Left ventricle myocardium inferior (tissue), 1 donor: ENCODE data around the gene TCERG1L. TPM values are rescaled to one million over a fixed set of nuclear protein-coding genes. Genes with fewer than 3 reads are reported as not detected.

ENCODE experiments used
- DNase-seq: peaks from one replicate; pipeline ENCODE4 v3.0.0-alpha.2; 2020
- H3K27ac ChIP-seq: fragments of 200-600 bp; replicated peaks from 2 replicates; pipeline ENCODE4 v1.8.0; 2021
- H3K27me3 ChIP-seq: fragments of 200-600 bp; 2 replicates; pipeline ENCODE4 v1.8.0; 2021; ENCODE audit warnings: low read depth
- H3K36me3 ChIP-seq: fragments of 200-600 bp; 2 replicates; pipeline ENCODE4 v1.8.0; 2021
- H3K4me1 ChIP-seq: fragments of 200-600 bp; 2 replicates; pipeline ENCODE4 v1.8.0; 2021
- H3K4me3 ChIP-seq: fragments of 200-600 bp; 2 replicates; pipeline ENCODE4 v1.8.0; 2021; ENCODE audit warnings: mild to moderate bottlenecking, moderate library complexity
- H3K9me3 ChIP-seq: fragments of 200-600 bp; replicated peaks from 2 replicates; pipeline ENCODE4 v1.8.0; 2021
- CTCF ChIP-seq: fragments of 200-600 bp; IDR thresholded peaks from 2 replicates; pipeline ENCODE4 v1.8.0; 2021; ENCODE audit warnings: antibody characterized with exemption, mild to moderate bottlenecking, borderline replicate concordance
- intact Hi-C: fragments of 100-400 bp; cut with micrococcal nuclease; formaldehyde crosslinking; loops from one replicate; pipeline ENCODE4 v1.11.0; 2022
- total RNA-seq: library from RNA; stranded (reverse); fragmentation: NEBNext Ultra II Directional; extraction: Animal tissue kit (Norgen Biotek cat#: 25700); gene quantifications from one replicate; pipeline ENCODE4 v1.2.1, GENCODE V29; 2021
- donor health status: DM: no; HTN: yes; CAD: no; lungs with severe emphysema.

Gene TCERG1L
- total RNA-seq, 1 donor from 2014 or later: not detected

- no peak for DNase-seq
These were observed 110.6 kb downstream of the TCERG1L start for GRCh38 chr10:131200856-131201470.

DNA sequence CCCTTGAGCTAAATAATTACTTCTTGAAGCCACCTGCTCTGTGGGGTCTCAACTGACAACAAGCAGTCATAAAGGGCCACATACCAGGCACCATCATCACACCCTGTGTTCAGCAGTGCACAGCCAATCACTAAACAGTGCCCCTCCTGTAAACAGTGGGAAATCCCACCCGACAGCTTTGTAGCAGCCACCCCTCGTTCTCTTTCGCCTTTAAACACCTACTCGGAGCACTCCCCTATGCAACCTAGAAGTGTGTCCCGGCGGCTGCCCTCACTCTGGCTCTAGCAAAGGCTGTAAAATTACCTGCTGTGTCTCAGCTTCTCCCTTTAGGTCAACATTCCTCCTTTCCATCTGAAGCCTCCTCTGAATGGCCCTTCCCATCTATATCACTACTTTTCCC, 111.9 kb downstream of the TCERG1L start:
- intact Hi-C loops: no loop called here
- Histone ChIP-seq H3K27me3 (peaks cover 76% of the 10 kb centered on the region), H3K27ac (no peak overlapping the region), H3K36me3 (no peaks in the 10 kb centered on the region), H3K9me3 (peaks cover 4% of the 10 kb centered on the region), H3K4me1 (no peaks in the 10 kb centered on the region), H3K4me3 (no peak overlapping the region)
- TF ChIP-seq CTCF: no peak
- no peak for DNase-seq

More at GRCh38 chr10:131200856-131201470, 110.6 kb downstream of the TCERG1L start:
- intact Hi-C loops: no loop called here
- no peaks in the 10 kb centered on the region for H3K36me3 ChIP-seq
- no peaks in the 10 kb centered on the region for H3K4me1 ChIP-seq
- no peak overlapping the region for H3K4me3 ChIP-seq
- peaks cover 4% of the 10 kb centered on the region for H3K9me3 ChIP-seq
- no peak overlapping the region for H3K27ac ChIP-seq
- no peak for TF ChIP-seq CTCF
- H3K27me3 ChIP-seq: peaks cover 81% of the 10 kb centered on the region

GRCh38 chr10:131198843-131199242, 112.7 kb downstream of the TCERG1L start:
- H3K4me3 ChIP-seq: no peak overlapping the region
- H3K9me3 ChIP-seq: peaks cover 7% of the 10 kb centered on the region
- intact Hi-C loops: no loop called here
- peaks cover 70% of the 10 kb centered on the region for H3K27me3 ChIP-seq
- no peaks in the 10 kb centered on the region for H3K4me1 ChIP-seq
- H3K27ac ChIP-seq: no peak overlapping the region
- no peak for DNase-seq
- H3K36me3 ChIP-seq: no peaks in the 10 kb centered on the region
- no peak for TF ChIP-seq CTCF

DNA sequence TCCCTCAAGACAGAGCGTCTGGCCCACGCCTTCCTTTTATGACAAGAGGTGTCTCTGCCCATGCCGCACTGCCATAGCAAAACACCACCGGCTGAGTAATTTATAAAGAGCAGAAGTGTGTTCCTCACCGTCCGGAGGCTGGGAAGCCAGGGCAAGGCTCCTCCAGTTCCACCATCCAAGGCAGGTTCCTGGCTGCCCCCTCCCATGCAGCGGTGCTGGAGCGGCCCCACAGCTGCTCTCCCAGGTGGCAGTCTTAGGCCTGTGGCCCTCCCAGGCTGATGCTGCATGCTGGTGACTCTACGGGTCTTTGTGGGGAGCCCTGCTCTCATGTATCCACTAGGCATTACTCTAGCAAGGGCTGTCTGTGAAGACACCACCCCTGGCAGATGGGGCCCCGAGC, 113.1 kb downstream of the TCERG1L start:
- Histone ChIP-seq H3K4me1 (no peaks in the 10 kb centered on the region), H3K4me3 (no peak overlapping the region), H3K9me3 (peaks cover 11% of the 10 kb centered on the region), H3K36me3 (no peaks in the 10 kb centered on the region), H3K27me3 (peaks cover 67% of the 10 kb centered on the region), H3K27ac (no peak overlapping the region)
- intact Hi-C loops: no loop called here
- DNase-seq: no peak
- no peak for TF ChIP-seq CTCF

GRCh38 chr10:131196176-131196885, 115.2 kb downstream of the TCERG1L start:
- peaks cover 28% of the 10 kb centered on the region for H3K9me3 ChIP-seq
- no peaks in the 10 kb centered on the region for H3K4me1 ChIP-seq
- H3K27ac ChIP-seq: no peak overlapping the region
- H3K27me3 ChIP-seq: peaks cover 57% of the 10 kb centered on the region
- no peak for TF ChIP-seq CTCF
- H3K36me3 ChIP-seq: no peaks in the 10 kb centered on the region
- intact Hi-C loops: no loop called here
- H3K4me3 ChIP-seq: no peak overlapping the region
- no peak for DNase-seq
